ENCODE data around the gene TCF7L2. TPM values are rescaled to one million over a fixed set of nuclear protein-coding genes. Genes with fewer than 3 reads are reported as not detected.

The TCF7L2 gene
- total and polyA plus RNA-seq, 4 donors = 9.1 to 32.3 (median 21.4) TPM

DNA sequence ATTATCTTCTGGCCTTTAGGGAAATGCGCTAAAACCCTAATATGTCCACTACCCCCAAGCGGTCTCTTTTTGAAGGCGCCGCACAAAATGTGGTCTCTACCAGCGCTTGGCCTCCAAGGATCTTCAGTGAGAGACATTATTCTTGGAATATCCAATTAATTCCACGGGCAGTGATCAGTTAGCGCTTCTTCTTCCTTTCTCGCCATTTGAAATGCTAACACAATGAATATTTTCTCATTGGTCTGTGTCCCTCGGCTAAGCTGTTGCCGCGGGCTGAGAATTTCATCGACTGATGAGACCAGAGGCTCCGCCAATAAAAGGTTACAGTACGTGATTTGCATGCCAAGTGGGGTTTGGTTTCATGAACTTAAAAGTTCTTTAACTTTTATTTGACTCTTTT, 169.8 kb downstream of the TCF7L2 start:
- TF ChIP-seq CTCF (IDR thresholded peaks at IDR 0.05; ENCODE audit: control extremely low read depth, extremely low read depth) = no peak
- peaks cover 0 to 3% (median 0%) of the 10 kb centered on the region in 5 donors for H3K4me1 ChIP-seq (ENCODE audit: control insufficient read depth in 5 of 5, insufficient read depth in 5 of 5, low read length in 5 of 5)
- no peaks in the 10 kb centered on the region for H3K9me3 ChIP-seq (ENCODE audit: control insufficient read depth in 4 of 4, insufficient read depth in 3 of 4, low read length in 3 of 4)
- H3K36me3 ChIP-seq (ENCODE audit: control insufficient read depth in 4 of 4, insufficient read depth in 4 of 4, low read length in 4 of 4) = peaks cover 0 to 1% (median 0%) of the 10 kb centered on the region in 4 donors
- DNase-seq (no peak), ATAC-seq (ENCODE audit: insufficient read depth, low FRiP score) (no peak)
- no peak overlapping the region for H3K9ac ChIP-seq (ENCODE audit: insufficient read depth in 1 of 2, low read length in 2 of 2)
- WGBS, 2 donors = 98% methylated on average over 14 of the region's 14 CpGs
- H3K27ac ChIP-seq (ENCODE audit: low read depth in 1 of 2, low read length in 1 of 2) = no peak overlapping the region
- H3K4me3 ChIP-seq = no peak overlapping the region
- no peaks in the 10 kb centered on the region for H3K27me3 ChIP-seq (ENCODE audit: control insufficient read depth in 3 of 3, insufficient read depth in 3 of 3, low read length in 2 of 3)

GRCh38 chr10:113121153-113121552, 171.1 kb downstream of the TCF7L2 start:
- TF ChIP-seq CTCF (IDR thresholded peaks at IDR 0.05; ENCODE audit: control extremely low read depth, extremely low read depth) = no peak
- DNase-seq (no peak), ATAC-seq (ENCODE audit: insufficient read depth, low FRiP score) (no peak)
- no peak overlapping the region for H3K27ac ChIP-seq (ENCODE audit: low read depth in 1 of 2, low read length in 1 of 2)
- H3K9ac ChIP-seq (ENCODE audit: insufficient read depth in 1 of 2, low read length in 2 of 2) = no peak overlapping the region
- no peak overlapping the region for H3K4me3 ChIP-seq
- no peaks in the 10 kb centered on the region for H3K9me3 ChIP-seq (ENCODE audit: control insufficient read depth in 4 of 4, insufficient read depth in 3 of 4, low read length in 3 of 4)
- 26 to 49% methylated on average over 7 of the region's 7 CpGs for WGBS, 2 donors
- peaks cover 0 to 1% (median 0%) of the 10 kb centered on the region in 4 donors for H3K36me3 ChIP-seq (ENCODE audit: control insufficient read depth in 4 of 4, insufficient read depth in 4 of 4, low read length in 4 of 4)
- no peaks in the 10 kb centered on the region for H3K27me3 ChIP-seq (ENCODE audit: control insufficient read depth in 3 of 3, insufficient read depth in 3 of 3, low read length in 2 of 3)
- peaks cover 0 to 3% (median 0%) of the 10 kb centered on the region in 5 donors for H3K4me1 ChIP-seq (ENCODE audit: control insufficient read depth in 5 of 5, insufficient read depth in 5 of 5, low read length in 5 of 5)

GRCh38 chr10:113122947-113123346, 172.9 kb downstream of the TCF7L2 start:
- Histone ChIP-seq H3K4me3 (no peak overlapping the region), H3K27me3 (ENCODE audit: control insufficient read depth in 3 of 3, insufficient read depth in 3 of 3, low read length in 2 of 3) (no peaks in the 10 kb centered on the region), H3K9ac (ENCODE audit: insufficient read depth in 1 of 2, low read length in 2 of 2) (no peak overlapping the region), H3K27ac (ENCODE audit: low read depth in 1 of 2, low read length in 1 of 2) (no peak overlapping the region), H3K9me3 (ENCODE audit: control insufficient read depth in 4 of 4, insufficient read depth in 3 of 4, low read length in 3 of 4) (no peaks in the 10 kb centered on the region), H3K4me1 (ENCODE audit: control insufficient read depth in 5 of 5, insufficient read depth in 5 of 5, low read length in 5 of 5) (peaks cover 0 to 14% (median 0%) of the 10 kb centered on the region in 5 donors), H3K36me3 (ENCODE audit: control insufficient read depth in 4 of 4, insufficient read depth in 4 of 4, low read length in 4 of 4) (no peaks in the 10 kb centered on the region)
- DNase-seq (no peak), ATAC-seq (ENCODE audit: insufficient read depth, low FRiP score) (no peak)
- TF ChIP-seq CTCF (IDR thresholded peaks at IDR 0.05; ENCODE audit: control extremely low read depth, extremely low read depth) = no peak
- 95 to 97% methylated on average over 9 of the region's 9 CpGs for WGBS, 2 donors

GRCh38 chr10:113124724-113125123, 174.7 kb downstream of the TCF7L2 start:
- no peak for ATAC-seq (ENCODE audit: insufficient read depth, low FRiP score)

More at GRCh38 chr10:113124724-113125123, 174.7 kb downstream of the TCF7L2 start:
- no peak overlapping the region for H3K27ac ChIP-seq (ENCODE audit: low read depth in 1 of 2, low read length in 1 of 2)
- no peak for DNase-seq
- H3K36me3 ChIP-seq (ENCODE audit: control insufficient read depth in 4 of 4, insufficient read depth in 4 of 4, low read length in 4 of 4) = no peaks in the 10 kb centered on the region
- no peaks in the 10 kb centered on the region for H3K9me3 ChIP-seq (ENCODE audit: control insufficient read depth in 4 of 4, insufficient read depth in 3 of 4, low read length in 3 of 4)
- whole genome bisulfite sequencing, 2 donors = 96 to 97% methylated on average over 11 of the region's 11 CpGs
- H3K4me3 ChIP-seq = no peak overlapping the region
- H3K4me1 ChIP-seq (ENCODE audit: control insufficient read depth in 5 of 5, insufficient read depth in 5 of 5, low read length in 5 of 5) = peaks cover 0 to 31% (median 5%) of the 10 kb centered on the region in 5 donors
- TF ChIP-seq CTCF (IDR thresholded peaks at IDR 0.05; ENCODE audit: control extremely low read depth, extremely low read depth) = no peak
- no peaks in the 10 kb centered on the region for H3K27me3 ChIP-seq (ENCODE audit: control insufficient read depth in 3 of 3, insufficient read depth in 3 of 3, low read length in 2 of 3)
- H3K9ac ChIP-seq (ENCODE audit: insufficient read depth in 1 of 2, low read length in 2 of 2) = no peak overlapping the region
